ENCODE measurements around the gene CD6.

- TF ChIP-seq CTCF (IDR thresholded peaks at IDR 0.05): no peak
- TF ChIP-seq EZH2phosphoT487 (IDR thresholded peaks at IDR 0.05): no peak
Observed at GRCh38 chr11:60977224-60977623, 5.7 kb downstream of the CD6 start.
